ENCODE results near the gene MRTFA. TPM values are rescaled to one million over a fixed set of nuclear protein-coding genes. Genes with fewer than 3 reads are reported as not detected.

MRTFA gene
- total and polyA plus RNA-seq, 2 of the 13 experiments (the other 11 are each of a cell fraction or from before 2014, with no cell fraction given), result 2.4 to 8.2 TPM

DNA sequence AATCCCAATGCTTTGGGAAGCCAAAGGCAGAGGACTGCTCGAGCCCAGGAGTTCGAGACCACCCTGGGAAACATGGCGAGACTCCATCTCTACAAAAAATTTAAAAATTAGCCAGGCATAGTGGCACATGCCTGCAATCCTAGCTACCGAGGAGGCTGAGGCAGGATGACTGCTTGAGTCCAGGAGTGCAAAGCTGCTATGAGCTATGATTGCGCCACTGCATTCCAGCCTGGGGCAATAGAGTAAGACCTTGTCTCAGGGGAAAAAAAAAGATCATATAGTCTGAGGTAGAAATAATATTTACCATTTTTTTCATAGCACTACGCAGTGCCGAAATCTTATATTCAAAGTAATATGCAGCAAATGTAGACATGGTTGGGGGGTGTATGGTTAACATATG is 47.8 kb downstream of the MRTFA start (continued):
- TF ChIP-seq EHMT2 (IDR thresholded peaks at IDR 0.05; ENCODE audit: borderline replicate concordance, low read depth, low read length), result no peak
- TF ChIP-seq, protein P1, sequence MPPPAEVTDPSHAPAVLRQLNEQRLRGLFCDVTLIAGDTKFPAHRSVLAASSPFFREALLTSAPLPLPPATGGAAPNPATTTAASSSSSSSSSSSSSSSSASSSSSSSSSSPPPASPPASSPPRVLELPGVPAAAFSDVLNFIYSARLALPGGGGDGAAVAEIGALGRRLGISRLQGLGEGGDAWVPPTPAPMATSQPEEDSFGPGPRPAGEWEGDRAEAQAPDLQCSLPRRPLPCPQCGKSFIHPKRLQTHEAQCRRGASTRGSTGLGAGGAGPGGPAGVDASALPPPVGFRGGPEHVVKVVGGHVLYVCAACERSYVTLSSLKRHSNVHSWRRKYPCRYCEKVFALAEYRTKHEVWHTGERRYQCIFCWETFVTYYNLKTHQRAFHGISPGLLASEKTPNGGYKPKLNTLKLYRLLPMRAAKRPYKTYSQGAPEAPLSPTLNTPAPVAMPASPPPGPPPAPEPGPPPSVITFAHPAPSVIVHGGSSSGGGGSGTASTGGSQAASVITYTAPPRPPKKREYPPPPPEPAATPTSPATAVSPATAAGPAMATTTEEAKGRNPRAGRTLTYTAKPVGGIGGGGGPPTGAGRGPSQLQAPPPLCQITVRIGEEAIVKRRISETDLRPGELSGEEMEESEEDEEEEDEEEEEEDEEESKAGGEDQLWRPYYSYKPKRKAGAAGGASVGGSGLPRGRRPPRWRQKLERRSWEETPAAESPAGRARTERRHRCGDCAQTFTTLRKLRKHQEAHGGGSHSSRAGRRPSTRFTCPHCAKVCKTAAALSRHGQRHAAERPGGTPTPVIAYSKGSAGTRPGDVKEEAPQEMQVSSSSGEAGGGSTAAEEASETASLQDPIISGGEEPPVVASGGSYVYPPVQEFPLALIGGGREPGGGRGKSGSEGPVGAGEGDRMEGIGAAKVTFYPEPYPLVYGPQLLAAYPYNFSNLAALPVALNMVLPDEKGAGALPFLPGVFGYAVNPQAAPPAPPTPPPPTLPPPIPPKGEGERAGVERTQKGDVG (CRISPR knock-in tag; IDR thresholded peaks at IDR 0.05; ENCODE audit: borderline replicate concordance), result no peak
- no peak for TF ChIP-seq ETS1 (CRISPR knock-in tag; IDR thresholded peaks at IDR 0.05)
- TF ChIP-seq TIGD3 (CRISPR knock-in tag; IDR thresholded peaks at IDR 0.05; ENCODE audit: borderline replicate concordance), result no peak
- TF ChIP-seq RBAK (CRISPR knock-in tag; IDR thresholded peaks at IDR 0.05), result no peak
- TF ChIP-seq, protein P2, sequence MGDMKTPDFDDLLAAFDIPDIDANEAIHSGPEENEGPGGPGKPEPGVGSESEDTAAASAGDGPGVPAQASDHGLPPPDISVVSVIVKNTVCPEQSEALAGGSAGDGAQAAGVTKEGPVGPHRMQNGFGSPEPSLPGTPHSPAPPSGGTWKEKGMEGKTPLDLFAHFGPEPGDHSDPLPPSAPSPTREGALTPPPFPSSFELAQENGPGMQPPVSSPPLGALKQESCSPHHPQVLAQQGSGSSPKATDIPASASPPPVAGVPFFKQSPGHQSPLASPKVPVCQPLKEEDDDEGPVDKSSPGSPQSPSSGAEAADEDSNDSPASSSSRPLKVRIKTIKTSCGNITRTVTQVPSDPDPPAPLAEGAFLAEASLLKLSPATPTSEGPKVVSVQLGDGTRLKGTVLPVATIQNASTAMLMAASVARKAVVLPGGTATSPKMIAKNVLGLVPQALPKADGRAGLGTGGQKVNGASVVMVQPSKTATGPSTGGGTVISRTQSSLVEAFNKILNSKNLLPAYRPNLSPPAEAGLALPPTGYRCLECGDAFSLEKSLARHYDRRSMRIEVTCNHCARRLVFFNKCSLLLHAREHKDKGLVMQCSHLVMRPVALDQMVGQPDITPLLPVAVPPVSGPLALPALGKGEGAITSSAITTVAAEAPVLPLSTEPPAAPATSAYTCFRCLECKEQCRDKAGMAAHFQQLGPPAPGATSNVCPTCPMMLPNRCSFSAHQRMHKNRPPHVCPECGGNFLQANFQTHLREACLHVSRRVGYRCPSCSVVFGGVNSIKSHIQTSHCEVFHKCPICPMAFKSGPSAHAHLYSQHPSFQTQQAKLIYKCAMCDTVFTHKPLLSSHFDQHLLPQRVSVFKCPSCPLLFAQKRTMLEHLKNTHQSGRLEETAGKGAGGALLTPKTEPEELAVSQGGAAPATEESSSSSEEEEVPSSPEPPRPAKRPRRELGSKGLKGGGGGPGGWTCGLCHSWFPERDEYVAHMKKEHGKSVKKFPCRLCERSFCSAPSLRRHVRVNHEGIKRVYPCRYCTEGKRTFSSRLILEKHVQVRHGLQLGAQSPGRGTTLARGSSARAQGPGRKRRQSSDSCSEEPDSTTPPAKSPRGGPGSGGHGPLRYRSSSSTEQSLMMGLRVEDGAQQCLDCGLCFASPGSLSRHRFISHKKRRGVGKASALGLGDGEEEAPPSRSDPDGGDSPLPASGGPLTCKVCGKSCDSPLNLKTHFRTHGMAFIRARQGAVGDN (CRISPR knock-in tag; IDR thresholded peaks at IDR 0.05), result no peak
- no peak for TF ChIP-seq ZSCAN31 (CRISPR knock-in tag; IDR thresholded peaks at IDR 0.05; ENCODE audit: low read depth)
- no peak for TF ChIP-seq SRSF4 (IDR thresholded peaks at IDR 0.05; ENCODE audit: low read depth, low read length, poor library complexity, severe bottlenecking)
- no peak for TF ChIP-seq SETDB1 (CRISPR knock-in tag; IDR thresholded peaks at IDR 0.05; ENCODE audit: borderline replicate concordance)
- peak; percentile 97 for TF ChIP-seq ZNF362 (CRISPR knock-in tag; IDR thresholded peaks at IDR 0.05; ENCODE audit: borderline replicate concordance)
- TF ChIP-seq ZNF136 (CRISPR knock-in tag; IDR thresholded peaks at IDR 0.05; ENCODE audit: low read depth), result no peak
- no peak for TF ChIP-seq ZNF83 (CRISPR knock-in tag; IDR thresholded peaks at IDR 0.05; ENCODE audit: borderline replicate concordance)
- no peak for TF ChIP-seq ZNF451 (CRISPR knock-in tag; IDR thresholded peaks at IDR 0.05)
- TF ChIP-seq ZNF33B (CRISPR knock-in tag; IDR thresholded peaks at IDR 0.05), result no peak
- TF ChIP-seq KMT2B (CRISPR knock-in tag; IDR thresholded peaks at IDR 0.05), result 0 out of 2 replicates have a peak, but pooled peaks have one; percentile 33
- TF ChIP-seq, protein P3, sequence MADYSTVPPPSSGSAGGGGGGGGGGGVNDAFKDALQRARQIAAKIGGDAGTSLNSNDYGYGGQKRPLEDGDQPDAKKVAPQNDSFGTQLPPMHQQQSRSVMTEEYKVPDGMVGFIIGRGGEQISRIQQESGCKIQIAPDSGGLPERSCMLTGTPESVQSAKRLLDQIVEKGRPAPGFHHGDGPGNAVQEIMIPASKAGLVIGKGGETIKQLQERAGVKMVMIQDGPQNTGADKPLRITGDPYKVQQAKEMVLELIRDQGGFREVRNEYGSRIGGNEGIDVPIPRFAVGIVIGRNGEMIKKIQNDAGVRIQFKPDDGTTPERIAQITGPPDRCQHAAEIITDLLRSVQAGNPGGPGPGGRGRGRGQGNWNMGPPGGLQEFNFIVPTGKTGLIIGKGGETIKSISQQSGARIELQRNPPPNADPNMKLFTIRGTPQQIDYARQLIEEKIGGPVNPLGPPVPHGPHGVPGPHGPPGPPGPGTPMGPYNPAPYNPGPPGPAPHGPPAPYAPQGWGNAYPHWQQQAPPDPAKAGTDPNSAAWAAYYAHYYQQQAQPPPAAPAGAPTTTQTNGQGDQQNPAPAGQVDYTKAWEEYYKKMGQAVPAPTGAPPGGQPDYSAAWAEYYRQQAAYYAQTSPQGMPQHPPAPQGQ (CRISPR knock-in tag; IDR thresholded peaks at IDR 0.05; ENCODE audit: borderline replicate concordance), result no peak

Data from HepG2 (cell line).